Measurements from ENCODE around the gene CDC42EP4.

DNA sequence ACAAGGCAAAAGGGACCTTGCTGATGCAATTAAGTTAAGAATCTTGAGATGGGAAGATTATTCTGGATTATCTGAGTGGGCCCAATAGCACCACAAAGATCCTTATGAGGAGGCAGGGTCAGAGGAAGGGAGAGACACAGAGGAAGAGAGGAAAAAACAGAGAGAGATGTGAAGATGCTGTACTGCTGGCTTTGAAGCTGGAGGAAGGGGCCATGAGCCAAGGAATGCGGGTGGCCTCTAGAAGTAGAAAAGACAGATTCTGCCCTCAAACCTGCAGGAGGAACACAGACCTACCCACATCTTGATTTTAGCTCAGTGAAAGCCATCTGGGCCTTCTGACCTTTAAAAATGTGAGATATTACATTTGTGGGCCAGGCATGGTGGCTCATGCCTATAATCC lies 42.0 kb downstream of the CDC42EP4 start:
- TF ChIP-seq, protein P1, sequence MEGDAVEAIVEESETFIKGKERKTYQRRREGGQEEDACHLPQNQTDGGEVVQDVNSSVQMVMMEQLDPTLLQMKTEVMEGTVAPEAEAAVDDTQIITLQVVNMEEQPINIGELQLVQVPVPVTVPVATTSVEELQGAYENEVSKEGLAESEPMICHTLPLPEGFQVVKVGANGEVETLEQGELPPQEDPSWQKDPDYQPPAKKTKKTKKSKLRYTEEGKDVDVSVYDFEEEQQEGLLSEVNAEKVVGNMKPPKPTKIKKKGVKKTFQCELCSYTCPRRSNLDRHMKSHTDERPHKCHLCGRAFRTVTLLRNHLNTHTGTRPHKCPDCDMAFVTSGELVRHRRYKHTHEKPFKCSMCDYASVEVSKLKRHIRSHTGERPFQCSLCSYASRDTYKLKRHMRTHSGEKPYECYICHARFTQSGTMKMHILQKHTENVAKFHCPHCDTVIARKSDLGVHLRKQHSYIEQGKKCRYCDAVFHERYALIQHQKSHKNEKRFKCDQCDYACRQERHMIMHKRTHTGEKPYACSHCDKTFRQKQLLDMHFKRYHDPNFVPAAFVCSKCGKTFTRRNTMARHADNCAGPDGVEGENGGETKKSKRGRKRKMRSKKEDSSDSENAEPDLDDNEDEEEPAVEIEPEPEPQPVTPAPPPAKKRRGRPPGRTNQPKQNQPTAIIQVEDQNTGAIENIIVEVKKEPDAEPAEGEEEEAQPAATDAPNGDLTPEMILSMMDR (IDR thresholded peaks at IDR 0.05) = no peak
- TF ChIP-seq EP300 (IDR thresholded peaks at IDR 0.05) = no peak

All from stomach (tissue), 4 donors.